ENCODE data around the gene CAMKV. TPM values are rescaled to one million over a fixed set of nuclear protein-coding genes. Genes with fewer than 3 reads are reported as not detected.

The CAMKV gene
- total RNA-seq, 1 experiment from 2014 or later: 3.2 TPM

GRCh38 chr3:49900491-49901153 lies 30.9 kb upstream of the CAMKV start:
- no peaks in the 10 kb centered on the region for H3K36me3 ChIP-seq (ENCODE audit: insufficient read depth, low read length)
- no peak overlapping the region for H3K4me3 ChIP-seq (ENCODE audit: low read length)
- no peak overlapping the region for H3K27ac ChIP-seq (ENCODE audit: low read length)
- no peaks in the 10 kb centered on the region for H3K79me2 ChIP-seq (ENCODE audit: low read length)
- no peak overlapping the region for H3K9ac ChIP-seq (ENCODE audit: low read length)
- H4K20me1 ChIP-seq (ENCODE audit: insufficient read depth, low read depth, low read length): no peaks in the 10 kb centered on the region
- no peaks in the 10 kb centered on the region for H3K9me2 ChIP-seq (replicated peaks; ENCODE audit: insufficient read depth, low read length)
- H2AFZ ChIP-seq (ENCODE audit: low read length): no peak overlapping the region
- no peaks in the 10 kb centered on the region for H3K27me3 ChIP-seq (ENCODE audit: low read length)
- no peak for DNase-seq
- peaks cover 7% of the 10 kb centered on the region for H3K4me1 ChIP-seq (ENCODE audit: low read length)
- H3K4me2 ChIP-seq (ENCODE audit: low read depth, low read length, poor library complexity, severe bottlenecking): no peak overlapping the region
- H3K9me3 ChIP-seq (ENCODE audit: low read length): no peaks in the 10 kb centered on the region

GRCh38 chr3:49899815-49900214 lies 30.1 kb upstream of the CAMKV start:
- H3K4me3 ChIP-seq (ENCODE audit: low read length): no peak overlapping the region
- peak; percentile 87 for DNase-seq

GRCh38 chr3:49898991-49899390 lies 29.3 kb upstream of the CAMKV start:
- Histone ChIP-seq H3K79me2 (ENCODE audit: low read length) (no peaks in the 10 kb centered on the region), H3K4me2 (ENCODE audit: low read depth, low read length, poor library complexity, severe bottlenecking) (no peak overlapping the region), H3K9me3 (ENCODE audit: low read length) (no peaks in the 10 kb centered on the region), H3K9ac (ENCODE audit: low read length) (no peak overlapping the region), H2AFZ (ENCODE audit: low read length) (no peak overlapping the region), H3K9me2 (replicated peaks; ENCODE audit: insufficient read depth, low read length) (no peaks in the 10 kb centered on the region), H3K27ac (ENCODE audit: low read length) (no peak overlapping the region), H3K27me3 (ENCODE audit: low read length) (no peaks in the 10 kb centered on the region), H3K36me3 (ENCODE audit: insufficient read depth, low read length) (no peaks in the 10 kb centered on the region), H3K4me3 (ENCODE audit: low read length) (no peak overlapping the region), H3K4me1 (ENCODE audit: low read length) (peaks cover 2% of the 10 kb centered on the region), H4K20me1 (ENCODE audit: insufficient read depth, low read depth, low read length) (no peaks in the 10 kb centered on the region)
- no peak for DNase-seq

More at GRCh38 chr3:49899815-49900214, 30.1 kb upstream of the CAMKV start:
- Histone ChIP-seq H3K79me2 (ENCODE audit: low read length) (no peaks in the 10 kb centered on the region), H3K27me3 (ENCODE audit: low read length) (no peaks in the 10 kb centered on the region), H2AFZ (ENCODE audit: low read length) (no peak overlapping the region), H3K4me1 (ENCODE audit: low read length) (peaks cover 7% of the 10 kb centered on the region), H3K4me2 (ENCODE audit: low read depth, low read length, poor library complexity, severe bottlenecking) (no peak overlapping the region), H3K27ac (ENCODE audit: low read length) (no peak overlapping the region), H3K36me3 (ENCODE audit: insufficient read depth, low read length) (no peaks in the 10 kb centered on the region), H3K9me3 (ENCODE audit: low read length) (no peaks in the 10 kb centered on the region), H3K9me2 (replicated peaks; ENCODE audit: insufficient read depth, low read length) (no peaks in the 10 kb centered on the region), H3K9ac (ENCODE audit: low read length) (no peak overlapping the region), H4K20me1 (ENCODE audit: insufficient read depth, low read depth, low read length) (no peaks in the 10 kb centered on the region)

GRCh38 chr3:49896345-49896744 lies 26.6 kb upstream of the CAMKV start:
- Histone ChIP-seq H4K20me1 (ENCODE audit: insufficient read depth, low read depth, low read length) (no peaks in the 10 kb centered on the region), H3K4me2 (ENCODE audit: low read depth, low read length, poor library complexity, severe bottlenecking) (no peak overlapping the region), H3K79me2 (ENCODE audit: low read length) (no peaks in the 10 kb centered on the region), H3K9me2 (replicated peaks; ENCODE audit: insufficient read depth, low read length) (no peaks in the 10 kb centered on the region), H3K9ac (ENCODE audit: low read length) (no peak overlapping the region), H3K36me3 (ENCODE audit: insufficient read depth, low read length) (no peaks in the 10 kb centered on the region), H3K4me3 (ENCODE audit: low read length) (no peak overlapping the region), H3K9me3 (ENCODE audit: low read length) (no peaks in the 10 kb centered on the region), H3K4me1 (ENCODE audit: low read length) (no peaks in the 10 kb centered on the region), H2AFZ (ENCODE audit: low read length) (no peak overlapping the region), H3K27me3 (ENCODE audit: low read length) (no peaks in the 10 kb centered on the region), H3K27ac (ENCODE audit: low read length) (no peak overlapping the region)
- DNase-seq: no peak

DNA sequence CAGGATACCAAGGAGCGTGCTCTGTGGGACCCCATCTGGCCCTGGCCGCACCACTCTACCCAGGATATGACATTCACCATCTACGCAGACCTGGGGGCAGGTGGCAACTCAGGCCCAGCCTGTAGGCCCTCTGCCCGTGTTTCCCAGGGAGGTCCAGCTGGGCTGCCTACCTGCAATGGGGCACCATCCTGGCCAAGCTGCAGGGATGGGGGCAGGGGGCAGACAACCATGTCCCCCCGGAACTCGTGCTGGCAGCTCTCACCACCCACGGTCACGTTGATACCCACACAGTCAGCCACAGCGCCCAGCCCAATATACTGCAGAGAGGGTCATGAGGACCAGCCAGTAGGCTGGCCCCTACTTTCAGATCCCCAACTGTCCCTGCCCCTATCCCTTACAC lies 26.1 kb upstream of the CAMKV start:
- Histone ChIP-seq H3K9ac (ENCODE audit: low read length) (no peak overlapping the region), H3K9me3 (ENCODE audit: low read length) (no peaks in the 10 kb centered on the region), H3K4me1 (ENCODE audit: low read length) (no peaks in the 10 kb centered on the region), H4K20me1 (ENCODE audit: insufficient read depth, low read depth, low read length) (no peaks in the 10 kb centered on the region), H3K79me2 (ENCODE audit: low read length) (no peaks in the 10 kb centered on the region), H2AFZ (ENCODE audit: low read length) (no peak overlapping the region), H3K27ac (ENCODE audit: low read length) (no peak overlapping the region), H3K36me3 (ENCODE audit: insufficient read depth, low read length) (no peaks in the 10 kb centered on the region), H3K9me2 (replicated peaks; ENCODE audit: insufficient read depth, low read length) (no peaks in the 10 kb centered on the region), H3K27me3 (ENCODE audit: low read length) (no peaks in the 10 kb centered on the region), H3K4me2 (ENCODE audit: low read depth, low read length, poor library complexity, severe bottlenecking) (no peak overlapping the region), H3K4me3 (ENCODE audit: low read length) (no peak overlapping the region)
- DNase-seq: no peak

DNA sequence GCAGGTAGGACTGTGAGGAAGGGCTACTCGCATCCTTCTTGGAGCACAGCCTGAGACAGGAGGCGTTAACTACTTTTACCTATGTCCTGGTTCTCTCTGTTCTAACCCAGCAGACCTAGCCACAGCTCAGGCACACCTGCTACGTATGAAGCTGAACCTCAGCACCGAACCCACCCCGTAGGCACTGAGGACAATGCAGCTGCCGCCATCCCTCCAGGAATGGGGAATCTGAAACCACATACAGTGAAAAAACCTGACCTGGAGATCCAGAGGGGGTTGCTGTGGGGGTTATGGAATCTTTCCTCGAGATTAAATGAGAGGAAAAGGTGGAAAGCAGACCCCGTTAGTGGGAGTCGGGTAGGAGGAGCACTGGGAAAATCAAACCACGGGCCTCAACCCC lies 19.6 kb upstream of the CAMKV start:
- no peaks in the 10 kb centered on the region for H4K20me1 ChIP-seq (ENCODE audit: insufficient read depth, low read depth, low read length)
- DNase-seq: no peak
- H3K9me2 ChIP-seq (replicated peaks; ENCODE audit: insufficient read depth, low read length): no peaks in the 10 kb centered on the region
- H3K27ac ChIP-seq (ENCODE audit: low read length): no peak overlapping the region
- H3K27me3 ChIP-seq (ENCODE audit: low read length): no peaks in the 10 kb centered on the region
- no peaks in the 10 kb centered on the region for H3K4me1 ChIP-seq (ENCODE audit: low read length)
- no peak overlapping the region for H3K4me3 ChIP-seq (ENCODE audit: low read length)
- H3K79me2 ChIP-seq (ENCODE audit: low read length): no peaks in the 10 kb centered on the region
- H3K9me3 ChIP-seq (ENCODE audit: low read length): no peaks in the 10 kb centered on the region
- H2AFZ ChIP-seq (ENCODE audit: low read length): no peak overlapping the region
- no peak overlapping the region for H3K9ac ChIP-seq (ENCODE audit: low read length)
- no peaks in the 10 kb centered on the region for H3K36me3 ChIP-seq (ENCODE audit: insufficient read depth, low read length)
- no peak overlapping the region for H3K4me2 ChIP-seq (ENCODE audit: low read depth, low read length, poor library complexity, severe bottlenecking)

DNA sequence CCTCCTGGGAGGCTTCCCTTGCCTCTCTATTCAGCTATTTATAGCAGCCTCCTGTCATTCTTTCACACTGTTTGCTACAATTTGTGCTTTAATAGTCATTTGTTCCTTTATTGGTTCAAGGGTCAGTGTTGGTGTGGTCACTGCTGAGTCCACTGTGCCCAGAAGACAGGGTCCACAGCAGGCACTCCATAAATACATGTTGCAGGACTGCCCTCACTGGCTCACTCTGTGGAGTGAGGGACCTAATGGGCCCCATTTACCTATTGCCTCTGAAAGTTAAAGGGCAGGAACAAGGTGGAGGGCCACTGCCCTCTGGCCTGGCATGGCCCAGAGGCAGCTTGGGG lies 17.2 kb upstream of the CAMKV start:
- Histone ChIP-seq H4K20me1 (ENCODE audit: insufficient read depth, low read depth, low read length) (no peaks in the 10 kb centered on the region), H3K4me2 (ENCODE audit: low read depth, low read length, poor library complexity, severe bottlenecking) (no peak overlapping the region), H3K36me3 (ENCODE audit: insufficient read depth, low read length) (no peaks in the 10 kb centered on the region), H3K79me2 (ENCODE audit: low read length) (no peaks in the 10 kb centered on the region), H3K9me2 (replicated peaks; ENCODE audit: insufficient read depth, low read length) (no peaks in the 10 kb centered on the region), H3K27ac (ENCODE audit: low read length) (no peak overlapping the region), H3K4me3 (ENCODE audit: low read length) (no peak overlapping the region), H3K27me3 (ENCODE audit: low read length) (no peaks in the 10 kb centered on the region), H2AFZ (ENCODE audit: low read length) (no peak overlapping the region), H3K4me1 (ENCODE audit: low read length) (peaks cover 6% of the 10 kb centered on the region), H3K9ac (ENCODE audit: low read length) (no peak overlapping the region), H3K9me3 (ENCODE audit: low read length) (no peaks in the 10 kb centered on the region)
- DNase-seq: no peak

- H3K27ac ChIP-seq (ENCODE audit: low read length): no peak overlapping the region
Observed at GRCh38 chr3:49883998-49884397, 14.3 kb upstream of the CAMKV start.

DNA sequence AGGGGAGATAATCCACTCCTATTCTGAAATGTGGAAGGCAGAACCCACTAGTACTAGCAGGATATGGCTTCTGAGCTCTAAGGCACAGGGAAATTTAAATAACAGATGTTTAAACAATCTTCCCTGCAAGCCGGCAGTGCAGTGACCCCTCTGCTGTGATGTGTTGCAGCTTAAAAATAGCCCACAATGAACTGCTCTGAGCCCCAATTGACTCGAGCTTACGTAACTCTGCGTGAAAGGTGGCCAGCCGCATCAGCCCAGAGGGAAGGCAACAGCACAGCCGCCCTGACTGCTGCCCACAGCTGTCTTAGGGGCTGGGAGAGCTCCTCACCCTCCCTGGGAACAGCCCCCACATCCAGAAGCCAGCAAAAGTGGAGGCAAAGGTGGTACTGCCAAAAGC lies 12.5 kb upstream of the CAMKV start:
- Histone ChIP-seq H3K36me3 (ENCODE audit: insufficient read depth, low read length) (no peaks in the 10 kb centered on the region), H3K9me3 (ENCODE audit: low read length) (no peaks in the 10 kb centered on the region), H3K4me2 (ENCODE audit: low read depth, low read length, poor library complexity, severe bottlenecking) (no peak overlapping the region), H3K27me3 (ENCODE audit: low read length) (no peaks in the 10 kb centered on the region), H3K9me2 (replicated peaks; ENCODE audit: insufficient read depth, low read length) (no peaks in the 10 kb centered on the region), H4K20me1 (ENCODE audit: insufficient read depth, low read depth, low read length) (no peaks in the 10 kb centered on the region), H3K4me3 (ENCODE audit: low read length) (no peak overlapping the region), H2AFZ (ENCODE audit: low read length) (no peak overlapping the region), H3K4me1 (ENCODE audit: low read length) (peaks cover 18% of the 10 kb centered on the region), H3K79me2 (ENCODE audit: low read length) (no peaks in the 10 kb centered on the region), H3K27ac (ENCODE audit: low read length) (no peak overlapping the region), H3K9ac (ENCODE audit: low read length) (no peak overlapping the region)
- no peak for DNase-seq

More at GRCh38 chr3:49883998-49884397, 14.3 kb upstream of the CAMKV start:
- Histone ChIP-seq H3K36me3 (ENCODE audit: insufficient read depth, low read length) (no peaks in the 10 kb centered on the region), H3K9me3 (ENCODE audit: low read length) (no peaks in the 10 kb centered on the region), H3K4me2 (ENCODE audit: low read depth, low read length, poor library complexity, severe bottlenecking) (no peak overlapping the region), H3K4me3 (ENCODE audit: low read length) (no peak overlapping the region), H3K9ac (ENCODE audit: low read length) (no peak overlapping the region), H4K20me1 (ENCODE audit: insufficient read depth, low read depth, low read length) (no peaks in the 10 kb centered on the region), H3K27me3 (ENCODE audit: low read length) (no peaks in the 10 kb centered on the region), H2AFZ (ENCODE audit: low read length) (no peak overlapping the region), H3K4me1 (ENCODE audit: low read length) (peaks cover 18% of the 10 kb centered on the region), H3K9me2 (replicated peaks; ENCODE audit: insufficient read depth, low read length) (no peaks in the 10 kb centered on the region), H3K79me2 (ENCODE audit: low read length) (no peaks in the 10 kb centered on the region)
- DNase-seq: no peak

Data from Karpas-422 (cell line).